ENCODE data around the gene EFCC1. TPM values are rescaled to one million over a fixed set of nuclear protein-coding genes. Genes with fewer than 3 reads are reported as not detected.

Gene EFCC1
- total and polyA plus RNA-seq, 7 donors = 0.46 to 15.0 (median 4.6) TPM

GRCh38 chr3:129038121-129038855, 37.2 kb downstream of the EFCC1 start:
- intact Hi-C loops (cut with DNase I) = no loop called here

GRCh38 chr3:129039271-129040038, 38.4 kb downstream of the EFCC1 start:
- H3K9me3 ChIP-seq = no peaks in the 10 kb centered on the region
- H3K27ac ChIP-seq = no peak overlapping the region
- 51 to 64% methylated on average over 14 of the region's 14 CpGs for WGBS, 2 donors
- no peaks in the 10 kb centered on the region for H3K4me1 ChIP-seq
- H3K36me3 ChIP-seq = no peaks in the 10 kb centered on the region
- peak; percentile 62 for DNase-seq
- peaks cover 0 to 12% (median 11%) of the 10 kb centered on the region in 3 donors for H3K27me3 ChIP-seq
- TF ChIP-seq POLR2A (IDR thresholded peaks at IDR 0.05) = no peak
- no peak for TF ChIP-seq CTCF (IDR thresholded peaks at IDR 0.05)
- H3K4me3 ChIP-seq = no peak overlapping the region
- intact Hi-C loops (cut with DNase I) = no loop called here

More at GRCh38 chr3:129038121-129038855, 37.2 kb downstream of the EFCC1 start:
- no peak overlapping the region for H3K4me3 ChIP-seq
- peaks cover 0 to 2% (median 0%) of the 10 kb centered on the region in 4 donors for H3K36me3 ChIP-seq
- 89 to 92% methylated on average over 10 of the region's 10 CpGs for WGBS, 2 donors
- TF ChIP-seq EP300 (IDR thresholded peaks at IDR 0.05) (no peak), POLR2AphosphoS5 (IDR thresholded peaks at IDR 0.05) (no peak), CTCF (IDR thresholded peaks at IDR 0.05) (no peak), POLR2A (IDR thresholded peaks at IDR 0.05) (no peak)
- no peaks in the 10 kb centered on the region for H3K9me3 ChIP-seq
- H3K27ac ChIP-seq = no peak overlapping the region
- no peaks in the 10 kb centered on the region for H3K4me1 ChIP-seq
- peaks cover 0 to 4% (median 3%) of the 10 kb centered on the region in 3 donors for H3K27me3 ChIP-seq
- DNase-seq = peak; percentile 39

GRCh38 chr3:129040039-129040336, 38.9 kb downstream of the EFCC1 start:
- peak; percentile 21 for DNase-seq
- WGBS, 2 donors = 41 to 71% methylated on average over 3 of the region's 3 CpGs
- no peaks in the 10 kb centered on the region for H3K9me3 ChIP-seq
- peaks cover 0 to 17% (median 11%) of the 10 kb centered on the region in 3 donors for H3K27me3 ChIP-seq
- intact Hi-C loops (cut with DNase I) = no loop called here
- TF ChIP-seq CTCF (IDR thresholded peaks at IDR 0.05) = no peak
- no peak for TF ChIP-seq POLR2AphosphoS5 (IDR thresholded peaks at IDR 0.05)
- no peak for TF ChIP-seq POLR2A (IDR thresholded peaks at IDR 0.05)
- TF ChIP-seq EP300 (IDR thresholded peaks at IDR 0.05) = no peak
- no peaks in the 10 kb centered on the region for H3K36me3 ChIP-seq
- H3K4me1 ChIP-seq = no peaks in the 10 kb centered on the region
- no peak overlapping the region for H3K4me3 ChIP-seq
- H3K27ac ChIP-seq = no peak overlapping the region

- TF ChIP-seq POLR2AphosphoS5 (IDR thresholded peaks at IDR 0.05) (no peak), POLR2A (IDR thresholded peaks at IDR 0.05) (no peak), EP300 (IDR thresholded peaks at IDR 0.05) (no peak), CTCF (IDR thresholded peaks at IDR 0.05) (no peak)
- Histone ChIP-seq H3K27ac (no peak overlapping the region), H3K4me1 (peaks cover 0 to 4% (median 3%) of the 10 kb centered on the region in 4 donors), H3K27me3 (peaks cover 3 to 25% (median 16%) of the 10 kb centered on the region in 3 donors), H3K4me3 (no peak overlapping the region), H3K9me3 (no peaks in the 10 kb centered on the region), H3K36me3 (no peaks in the 10 kb centered on the region)
- intact Hi-C loops (cut with DNase I) = no loop called here
- 91 to 93% methylated on average over 15 of the region's 15 CpGs for WGBS, 2 donors
- DNase-seq = peak; percentile 32
These were observed 39.6 kb downstream of the EFCC1 start for GRCh38 chr3:129040579-129041300.

Measured in sigmoid colon (tissue), 7 donors.